Activated naive CD4-positive, alpha-beta T cell treated with anti-CD3 and anti-CD28 coated beads for 36 hours (primary cell): ENCODE measurements around the gene POLR1G. TPM values are rescaled to one million over a fixed set of nuclear protein-coding genes. Genes with fewer than 3 reads are reported as not detected.
"Not testable (repeated sequence)": the region's sequence is repeated elsewhere in the genome, so short reads cannot be mapped to it uniquely, and the experiment has no call there.

ENCODE experiments used
- CTCF ChIA-PET: fragments of 350-600 bp; sonication (Branson Sonifier 250); formaldehyde crosslinking; loops from one replicate; lab custom pipeline; 2021; ENCODE audit warnings: antibody characterized with exemption; lab: Charles Lee
- DNase-seq: peaks from one replicate; pipeline ENCODE4 v3.0.0-alpha.2; 2020
- H3K27ac Mint-ChIP-seq: one replicate; pipeline ENCODE4 v1.8.0; 2021; ENCODE audit warnings: mild to moderate bottlenecking, mixed read lengths
- H3K27me3 Mint-ChIP-seq: one replicate; pipeline ENCODE4 v1.8.0; 2021; ENCODE audit warnings: low read depth, mixed read lengths
- H3K36me3 Mint-ChIP-seq: one replicate; pipeline ENCODE4 v1.8.0; 2021; ENCODE audit warnings: low read depth, mixed read lengths
- H3K4me1 Mint-ChIP-seq: one replicate; pipeline ENCODE4 v1.8.0; 2021; ENCODE audit warnings: low read depth, mixed read lengths
- H3K4me3 Mint-ChIP-seq: one replicate; pipeline ENCODE4 v1.8.0; 2021; ENCODE audit warnings: mild to moderate bottlenecking, moderate library complexity, mixed read lengths
- H3K9me3 Mint-ChIP-seq: one replicate; pipeline ENCODE4 v1.8.0; 2021; ENCODE audit warnings: mixed read lengths
- intact Hi-C: fragments of 100-400 bp; cut with micrococcal nuclease; formaldehyde crosslinking; loops from one replicate; pipeline ENCODE4 v1.15.1; 2023
- total RNA-seq, 2 experiments: library from RNA; stranded (reverse); gene quantifications; one replicate each; pipeline ENCODE4 v1.2.3, GENCODE V29; 2021

The POLR1G gene
- total RNA-seq, 2 experiments from 2014 or later, result 7.4 to 7.6 TPM

DNA sequence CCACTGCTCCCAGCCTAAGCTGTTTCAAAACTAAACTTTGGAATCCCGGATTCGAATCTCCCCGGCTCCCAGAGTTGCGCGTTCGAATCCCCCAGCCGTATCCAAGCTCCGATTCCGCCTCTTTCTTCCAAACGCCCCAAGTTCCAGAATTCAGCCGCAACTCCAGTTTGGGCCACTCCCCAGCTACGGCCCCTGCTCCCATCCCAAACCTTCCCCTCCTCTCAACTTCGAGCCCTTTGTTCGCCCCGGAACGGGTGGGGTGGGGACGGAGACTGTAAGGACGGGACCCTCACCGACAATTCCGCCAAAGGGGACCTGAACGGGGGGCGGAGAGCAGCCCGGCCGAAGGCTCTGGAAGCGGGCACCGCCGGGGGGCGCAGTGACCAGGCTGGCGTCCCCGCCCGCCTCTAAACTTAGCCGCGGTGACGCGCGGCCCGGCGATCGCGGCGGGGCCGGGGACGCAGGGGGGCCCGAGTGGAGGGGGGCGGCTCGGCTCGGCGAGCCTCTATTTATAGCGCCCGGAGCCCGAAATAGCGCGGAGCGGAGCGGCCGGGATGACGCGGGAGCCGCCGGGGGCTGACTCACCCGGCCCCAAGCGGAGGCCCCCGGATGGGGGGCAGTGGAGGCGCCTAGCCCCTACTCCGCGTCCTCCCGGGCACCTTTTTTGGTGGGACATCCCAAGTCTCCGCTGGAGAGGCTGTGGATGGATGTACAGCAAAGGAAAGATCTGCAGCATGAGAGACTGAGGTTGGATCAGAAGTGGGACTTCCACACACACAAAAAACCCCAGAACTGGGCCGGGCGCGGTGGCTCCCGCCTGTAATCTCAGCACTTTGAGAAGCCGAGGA lies 22.2 kb downstream of the POLR1G start:
- H3K36me3 Mint-ChIP-seq, result no peaks in the 10 kb centered on the region
- peaks cover 29% of the 10 kb centered on the region for H3K4me1 Mint-ChIP-seq
- no peaks in the 10 kb centered on the region for H3K9me3 Mint-ChIP-seq
- CTCF ChIA-PET, result interaction anchor here (0.5 to 2.9 kb wide), 8 partner anchors 9 to 57 kb away, joined by 3 to 16 read pairs (median 6); no protein-coding TSS in a partner anchor
- no peak overlapping the region for H3K27ac Mint-ChIP-seq
- peaks cover 3% of the 10 kb centered on the region for H3K27me3 Mint-ChIP-seq
- H3K4me3 Mint-ChIP-seq, result peak overlapping the region; percentile 70
- DNase-seq, result peak; percentile 31
- intact Hi-C loops, result loop anchor here (5.0 kb wide), 1 partner anchor 129 kb away; no protein-coding TSS in a partner anchor

DNA sequence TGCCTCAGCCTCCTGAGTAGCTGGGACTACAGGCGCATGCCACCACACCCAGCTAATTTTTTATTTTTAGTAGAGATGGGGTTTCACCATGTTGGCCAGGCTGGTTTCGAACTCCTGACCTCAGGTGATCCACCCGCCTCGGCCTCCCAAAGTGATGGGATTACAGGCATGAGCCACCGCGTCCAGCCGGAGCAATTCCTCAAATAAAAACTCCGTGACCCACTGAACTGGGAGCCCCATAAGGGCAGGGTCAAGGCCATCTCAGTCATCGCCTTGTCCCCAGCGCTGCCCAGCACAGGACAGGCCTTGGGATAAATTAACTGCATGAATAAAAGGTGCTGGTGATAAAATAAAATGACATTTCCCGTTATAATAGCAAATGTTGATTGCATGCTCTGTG lies 23.5 kb downstream of the POLR1G start:
- not testable (repeated sequence) for H3K27ac Mint-ChIP-seq, DNase-seq, H3K27me3 Mint-ChIP-seq, H3K36me3 Mint-ChIP-seq, H3K9me3 Mint-ChIP-seq, H3K4me3 Mint-ChIP-seq
- intact Hi-C loops, result loop anchor here (5.0 kb wide), 1 partner anchor 127 kb away; no protein-coding TSS in a partner anchor
- CTCF ChIA-PET, result interaction anchor here (1.8 kb wide), 1 partner anchor 28 kb away, joined by 5 read pairs; no protein-coding TSS in a partner anchor
- H3K4me1 Mint-ChIP-seq, result peaks cover 18% of the 10 kb centered on the region

DNA sequence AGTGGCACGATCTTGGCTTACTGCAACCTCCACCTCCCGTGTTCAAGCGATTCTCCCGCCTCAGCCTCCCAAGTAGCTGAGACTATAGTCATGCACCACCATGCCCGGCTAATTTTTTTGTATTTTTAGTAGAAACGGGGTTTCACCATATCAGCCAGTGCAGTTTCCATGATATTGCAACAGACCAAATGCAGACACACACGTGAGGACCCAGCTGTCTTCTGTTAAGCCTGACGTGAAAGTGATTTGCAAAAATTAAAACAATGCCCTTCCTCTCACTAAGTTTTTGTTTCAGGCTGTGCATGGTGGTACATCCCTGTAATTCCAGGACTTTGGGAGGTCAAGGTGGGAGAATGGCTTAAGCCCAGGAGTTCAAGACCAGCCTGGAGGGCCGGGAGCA lies 24.6 kb downstream of the POLR1G start:
- peaks cover 14% of the 10 kb centered on the region for H3K4me1 Mint-ChIP-seq
- H3K4me3 Mint-ChIP-seq, H3K27me3 Mint-ChIP-seq, H3K9me3 Mint-ChIP-seq, intact Hi-C loops, DNase-seq, H3K36me3 Mint-ChIP-seq, H3K27ac Mint-ChIP-seq: not testable (repeated sequence)
- CTCF ChIA-PET, result interaction anchor here (1.3 to 1.8 kb wide), 4 partner anchors 29 to 54 kb away, joined by 3 to 7 read pairs (median 4); no protein-coding TSS in a partner anchor

DNA sequence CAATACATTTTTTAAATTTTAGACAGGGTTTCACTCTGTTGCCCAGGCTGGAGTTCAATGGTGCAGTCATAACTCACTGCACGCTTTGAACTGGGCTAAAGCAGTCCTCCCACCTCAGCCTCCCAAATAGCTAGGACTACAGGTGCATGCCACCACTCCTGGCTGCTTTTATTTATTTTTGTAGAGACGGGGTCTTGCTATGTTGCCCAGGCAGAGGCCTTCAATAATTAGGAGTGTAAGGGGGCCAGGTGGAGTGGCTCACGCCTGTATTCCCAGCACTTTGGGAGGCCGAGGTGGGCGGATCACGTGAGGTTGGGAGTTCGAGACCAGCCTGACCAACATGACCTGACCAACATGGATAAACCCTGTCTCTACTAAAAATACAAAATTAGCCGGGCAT lies 26.1 kb downstream of the POLR1G start:
- not testable (repeated sequence) for DNase-seq, H3K36me3 Mint-ChIP-seq
- CTCF ChIA-PET, result interaction anchor here (1.1 kb wide), 1 partner anchor 8 kb away, joined by 4 read pairs; no protein-coding TSS in a partner anchor

DNA sequence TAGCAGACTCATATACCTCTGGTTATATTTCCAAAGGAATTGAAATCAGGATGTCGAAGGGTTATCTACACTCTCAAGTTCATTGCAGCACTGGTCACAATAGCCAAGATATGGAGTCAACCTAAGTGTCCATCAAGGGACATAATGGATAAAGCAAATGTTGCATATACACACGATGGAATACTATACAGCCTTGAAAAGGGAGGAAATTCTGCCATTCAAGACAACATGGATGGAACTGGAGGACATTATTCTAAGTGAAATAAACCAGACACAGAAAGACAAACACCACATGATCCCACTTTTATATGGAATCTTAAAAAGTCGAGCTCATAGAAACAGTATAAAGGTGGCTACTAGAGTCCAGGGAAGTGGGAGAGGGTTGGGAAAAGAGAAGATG lies 30.9 kb downstream of the POLR1G start:
- H3K27ac Mint-ChIP-seq, result peak overlapping the region; percentile 50
- H3K9me3 Mint-ChIP-seq, result no peaks in the 10 kb centered on the region
- H3K4me1 Mint-ChIP-seq, result peaks cover 9% of the 10 kb centered on the region
- no peak overlapping the region for H3K4me3 Mint-ChIP-seq
- intact Hi-C loops, result loop anchor here (5.0 kb wide), 1 partner anchor 145 kb away; the partner anchor contains the start of gene OPA3
- CTCF ChIA-PET, result interaction anchor here (0.5 to 17.6 kb wide), 5 partner anchors 8 to 168 kb away, joined by 3 to 351 read pairs (median 6); partner anchors contain the start of gene FOSB
- no peaks in the 10 kb centered on the region for H3K27me3 Mint-ChIP-seq
- no peak for DNase-seq
- no peaks in the 10 kb centered on the region for H3K36me3 Mint-ChIP-seq

More for the DNA sequence above, 26.1 kb downstream of the POLR1G start:
- H3K4me3 Mint-ChIP-seq, intact Hi-C loops, H3K9me3 Mint-ChIP-seq, H3K4me1 Mint-ChIP-seq, H3K27me3 Mint-ChIP-seq, H3K27ac Mint-ChIP-seq: not testable (repeated sequence)

DNA sequence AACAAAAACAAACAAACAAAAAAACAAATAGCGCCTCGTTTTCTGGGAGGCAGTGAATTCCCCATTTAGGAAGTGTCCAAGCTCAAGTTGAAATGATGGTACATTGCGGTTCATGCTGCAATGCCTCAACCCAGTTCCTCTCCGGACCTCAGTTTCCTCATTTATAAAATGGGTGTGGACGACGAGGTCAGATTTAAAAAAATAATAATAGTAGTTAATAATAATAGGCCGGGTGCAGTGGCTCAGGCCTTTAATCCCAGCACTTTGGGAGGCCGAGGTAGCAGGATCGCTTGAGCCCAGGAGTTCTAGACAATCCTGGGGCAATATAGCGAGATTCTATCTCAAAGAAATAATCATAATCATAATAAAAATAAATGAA lies 32.7 kb downstream of the POLR1G start:
- CTCF ChIA-PET, result interaction anchor here (0.7 to 17.6 kb wide), 21 partner anchors 10 to 255 kb away, joined by 3 to 351 read pairs (median 6); partner anchors contain the start of genes FOSB, QPCTL, RTN2 and SNRPD2
- no peak overlapping the region for H3K27ac Mint-ChIP-seq
- H3K9me3 Mint-ChIP-seq, result no peaks in the 10 kb centered on the region
- H3K36me3 Mint-ChIP-seq, result no peaks in the 10 kb centered on the region
- no peak for DNase-seq
- intact Hi-C loops, result loop anchor here (1.0 to 5.0 kb wide), 3 partner anchors 30 to 143 kb away; partner anchors contain the start of gene OPA3
- H3K27me3 Mint-ChIP-seq, result no peaks in the 10 kb centered on the region
- H3K4me1 Mint-ChIP-seq, result peaks cover 23% of the 10 kb centered on the region
- peak overlapping the region; percentile 58 for H3K4me3 Mint-ChIP-seq

DNA sequence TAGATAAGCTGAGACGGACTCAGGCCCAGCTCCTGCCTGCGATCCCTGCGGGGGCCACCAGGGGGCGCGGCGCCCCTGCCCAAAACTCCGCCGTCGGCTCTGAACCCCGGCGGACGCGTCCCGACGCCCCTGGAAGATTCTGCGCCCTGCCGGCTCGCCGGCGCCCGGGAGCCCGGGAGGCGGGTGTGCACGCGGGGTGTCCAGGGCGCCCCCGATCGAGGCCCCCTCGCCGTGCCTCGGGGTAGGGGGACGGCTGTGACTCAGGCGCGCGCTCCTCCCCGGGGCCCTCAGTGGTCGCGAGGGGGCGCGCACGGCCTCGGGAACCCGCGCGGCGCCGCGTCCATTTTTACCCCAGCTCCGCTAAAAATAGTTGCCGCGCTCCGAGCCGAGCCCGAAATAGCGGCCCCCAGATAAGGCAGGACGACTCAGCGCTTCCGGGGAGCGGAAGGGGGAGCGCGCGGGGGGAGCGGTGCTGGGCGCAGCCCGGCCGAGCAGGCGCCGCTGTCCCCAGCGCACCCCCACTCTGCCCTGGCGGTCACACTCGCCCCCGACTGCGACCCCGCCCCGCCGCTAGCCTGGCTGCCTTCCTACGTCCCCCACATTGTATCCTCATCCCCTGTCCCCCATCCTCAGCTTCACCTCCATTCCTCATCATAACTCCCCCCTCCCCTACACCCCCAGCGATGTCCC lies 33.3 kb downstream of the POLR1G start:
- Mint-ChIP-seq H3K27ac (no peak overlapping the region), H3K4me3 (peak overlapping the region; percentile 58), H3K4me1 (peaks cover 27% of the 10 kb centered on the region), H3K9me3 (no peaks in the 10 kb centered on the region), H3K27me3 (no peaks in the 10 kb centered on the region), H3K36me3 (no peaks in the 10 kb centered on the region)
- intact Hi-C loops, result loop anchor here (1.0 to 10.0 kb wide), 4 partner anchors 30 to 205 kb away; partner anchors contain the start of gene OPA3
- CTCF ChIA-PET, result interaction anchor here (0.8 to 17.6 kb wide), 20 partner anchors 9 to 255 kb away, joined by 3 to 351 read pairs (median 8); partner anchors contain the start of genes FOSB, QPCTL, RTN2 and SNRPD2
- peak; percentile 81 for DNase-seq

DNA sequence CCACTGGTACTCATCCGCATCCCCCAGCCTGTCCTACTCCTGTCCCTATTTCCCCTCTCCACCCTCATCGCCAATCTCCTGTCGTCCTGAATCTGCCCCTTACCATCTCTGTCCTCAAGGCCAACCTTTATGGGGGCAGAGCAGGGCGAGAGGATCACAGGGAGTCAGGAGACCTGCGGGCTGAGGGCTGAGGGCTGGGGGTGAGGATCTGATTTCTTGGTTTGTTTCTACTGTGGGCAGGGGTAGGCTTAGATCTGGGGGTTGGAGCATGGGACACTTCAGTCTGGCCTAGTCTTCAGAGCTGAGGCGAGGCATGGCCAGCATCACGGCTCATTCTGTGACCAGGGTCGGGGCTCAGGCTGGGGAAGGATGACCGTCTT lies 33.8 kb downstream of the POLR1G start:
- H3K36me3 Mint-ChIP-seq, result no peaks in the 10 kb centered on the region
- DNase-seq, result no peak
- no peaks in the 10 kb centered on the region for H3K27me3 Mint-ChIP-seq
- peak overlapping the region; percentile 56 for H3K4me3 Mint-ChIP-seq
- H3K9me3 Mint-ChIP-seq, result no peaks in the 10 kb centered on the region
- CTCF ChIA-PET, result interaction anchor here (1.0 to 17.6 kb wide), 14 partner anchors 8 to 254 kb away, joined by 3 to 351 read pairs (median 9); partner anchors contain the start of genes FOSB and RTN2
- H3K4me1 Mint-ChIP-seq, result peaks cover 30% of the 10 kb centered on the region
- intact Hi-C loops, result loop anchor here (10.0 kb wide), 1 partner anchor 205 kb away; no protein-coding TSS in a partner anchor
- H3K27ac Mint-ChIP-seq, result no peak overlapping the region

DNA sequence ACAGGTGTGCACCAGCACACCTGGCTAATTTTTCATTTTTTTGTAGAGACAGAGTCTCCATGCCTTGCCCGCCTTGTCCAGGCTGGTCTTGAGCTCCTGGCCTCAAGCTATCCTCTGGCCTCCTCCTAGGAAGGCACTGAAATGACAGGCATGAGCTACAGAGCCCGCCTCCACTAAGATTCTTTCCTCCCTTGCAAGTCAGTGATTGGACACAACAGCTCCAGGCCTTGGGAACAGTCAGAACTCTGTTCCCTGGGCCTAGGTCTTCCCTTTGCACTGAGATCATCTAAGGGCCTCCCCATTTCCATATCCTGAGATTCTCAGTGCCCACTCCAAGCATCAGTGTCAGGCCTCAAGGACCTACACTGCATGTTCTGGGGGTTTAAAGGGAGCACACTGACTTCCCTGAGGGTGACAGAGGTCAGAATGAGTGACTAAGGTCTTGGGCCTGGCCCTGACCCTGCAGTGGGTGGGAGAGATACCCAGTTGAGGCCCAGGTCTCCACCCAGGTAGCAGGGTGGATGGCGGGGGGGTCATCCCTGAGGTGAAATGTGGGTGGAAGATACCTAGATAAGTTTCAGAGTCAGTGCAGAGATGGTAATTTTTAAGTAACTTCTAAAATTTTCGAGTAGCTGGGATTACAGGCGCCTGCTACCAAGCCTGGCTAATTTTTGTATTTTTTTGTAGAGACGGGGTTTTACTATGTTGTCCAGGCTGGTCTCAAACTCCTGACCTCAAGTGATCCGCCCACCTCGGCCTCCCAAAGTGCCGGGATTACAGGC lies 34.6 kb downstream of the POLR1G start:
- Mint-ChIP-seq H3K9me3 (no peaks in the 10 kb centered on the region), H3K4me3 (peak overlapping the region; percentile 56), H3K36me3 (no peaks in the 10 kb centered on the region), H3K27ac (peak overlapping the region; percentile 22), H3K4me1 (peaks cover 30% of the 10 kb centered on the region), H3K27me3 (no peaks in the 10 kb centered on the region)
- intact Hi-C loops, result loop anchor here (10.0 kb wide), 1 partner anchor 204 kb away; no protein-coding TSS in a partner anchor
- DNase-seq, result no peak
- CTCF ChIA-PET, result interaction anchor here (1.0 to 17.6 kb wide), 6 partner anchors 9 to 239 kb away, joined by 3 to 351 read pairs (median 8); partner anchors contain the start of gene FOSB

DNA sequence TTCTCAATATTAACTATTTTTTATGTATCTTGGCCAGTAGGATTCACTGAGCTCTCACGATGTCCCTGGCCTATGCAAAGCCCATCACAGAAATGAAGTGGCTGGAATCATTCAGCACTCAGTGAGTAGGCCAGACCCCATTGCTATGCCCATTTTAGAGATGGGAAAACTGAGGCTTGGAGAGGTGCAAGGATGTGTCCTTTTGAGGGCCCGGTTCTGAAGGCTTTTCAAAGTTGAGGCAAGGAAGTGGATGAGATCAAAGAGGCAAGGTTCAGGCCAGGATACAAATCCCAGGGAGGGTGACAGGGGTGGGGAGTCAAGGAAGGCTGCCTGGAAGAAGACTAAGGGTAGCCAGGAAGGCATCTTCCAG lies 35.9 kb downstream of the POLR1G start:
- CTCF ChIA-PET, result interaction anchor here (0.7 to 17.6 kb wide), 2 partner anchors 33 to 43 kb away, joined by 3 to 351 read pairs; partner anchors contain the start of gene FOSB
- no peaks in the 10 kb centered on the region for H3K36me3 Mint-ChIP-seq
- peak overlapping the region; percentile 28 for H3K27ac Mint-ChIP-seq
- peaks cover 30% of the 10 kb centered on the region for H3K4me1 Mint-ChIP-seq
- intact Hi-C loops, result loop anchor here (1.0 to 10.0 kb wide), 3 partner anchors 8 to 202 kb away; no protein-coding TSS in a partner anchor
- DNase-seq, result no peak
- H3K27me3 Mint-ChIP-seq, result no peaks in the 10 kb centered on the region
- H3K9me3 Mint-ChIP-seq, result no peaks in the 10 kb centered on the region
- H3K4me3 Mint-ChIP-seq, result peak overlapping the region; percentile 80
